Stimulated activated CD4-positive, alpha-beta T cell treated with anti-CD3 and anti-CD28 coated beads, Interleukin-15, amount 100 ng/mL, for 24 hours (primary cell): ENCODE results near the gene HAPLN3.
"Not testable (repeated sequence)": the region's sequence is repeated elsewhere in the genome, so short reads cannot be mapped to it uniquely, and the experiment has no call there.

Experiments used
- DNase-seq: peaks from one replicate; pipeline ENCODE4 v3.0.0-alpha.2; 2020

The HAPLN3 gene, protein sequence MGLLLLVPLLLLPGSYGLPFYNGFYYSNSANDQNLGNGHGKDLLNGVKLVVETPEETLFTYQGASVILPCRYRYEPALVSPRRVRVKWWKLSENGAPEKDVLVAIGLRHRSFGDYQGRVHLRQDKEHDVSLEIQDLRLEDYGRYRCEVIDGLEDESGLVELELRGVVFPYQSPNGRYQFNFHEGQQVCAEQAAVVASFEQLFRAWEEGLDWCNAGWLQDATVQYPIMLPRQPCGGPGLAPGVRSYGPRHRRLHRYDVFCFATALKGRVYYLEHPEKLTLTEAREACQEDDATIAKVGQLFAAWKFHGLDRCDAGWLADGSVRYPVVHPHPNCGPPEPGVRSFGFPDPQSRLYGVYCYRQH

DNA sequence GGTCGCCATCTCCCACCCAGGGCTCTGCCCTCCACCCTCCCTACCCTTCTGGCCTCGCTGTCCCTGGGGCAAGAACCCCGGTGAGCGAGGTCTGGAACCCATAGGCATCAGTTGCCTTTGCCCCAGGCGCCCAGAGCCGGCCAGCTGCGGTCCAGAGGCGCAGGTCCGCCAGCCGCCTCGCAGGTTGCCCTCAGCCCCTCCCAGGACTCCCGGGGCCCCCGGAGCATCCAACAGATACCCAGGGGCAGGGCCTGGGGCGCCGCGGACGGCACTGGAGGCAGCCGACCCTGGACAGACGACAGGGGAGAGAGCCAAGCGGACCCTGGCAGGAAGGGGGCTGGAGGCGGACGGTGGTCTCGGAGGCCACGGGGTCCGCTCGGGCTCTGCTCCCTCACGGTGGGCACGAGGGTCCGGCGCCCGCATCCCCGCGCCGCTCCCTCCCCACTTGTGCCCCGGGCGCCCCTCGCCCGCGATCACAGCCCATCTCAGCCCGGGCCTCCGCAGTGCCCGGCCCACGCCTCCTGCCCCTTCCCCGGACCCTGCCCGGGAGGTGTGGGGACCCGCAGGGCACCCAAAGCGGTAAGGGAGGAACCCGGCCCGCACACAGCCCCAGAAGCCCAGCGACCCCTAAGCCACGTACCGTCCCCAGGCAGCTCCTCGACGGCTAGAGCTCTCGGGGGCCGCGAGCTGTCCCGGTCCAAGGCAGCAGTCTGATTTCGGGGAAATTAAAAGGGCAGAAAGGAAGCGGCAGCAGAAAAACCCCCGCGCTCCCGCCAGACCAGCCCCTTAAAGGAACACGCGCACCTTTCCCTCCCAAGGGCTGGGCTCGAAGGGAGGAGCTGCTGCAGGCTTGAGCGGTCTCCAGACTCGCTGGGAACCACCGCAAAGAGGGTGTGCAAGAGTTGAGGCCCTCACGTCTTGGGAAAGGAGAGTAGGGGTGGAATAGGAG is at the start of gene HAPLN3:
Gene HAPLN3, minus strand, starts transcription at position 726 of the 949 bp plus-strand sequence. CDS start 8,246 bp downstream, outside the sequence.
- peak; percentile 84 for DNase-seq

DNA sequence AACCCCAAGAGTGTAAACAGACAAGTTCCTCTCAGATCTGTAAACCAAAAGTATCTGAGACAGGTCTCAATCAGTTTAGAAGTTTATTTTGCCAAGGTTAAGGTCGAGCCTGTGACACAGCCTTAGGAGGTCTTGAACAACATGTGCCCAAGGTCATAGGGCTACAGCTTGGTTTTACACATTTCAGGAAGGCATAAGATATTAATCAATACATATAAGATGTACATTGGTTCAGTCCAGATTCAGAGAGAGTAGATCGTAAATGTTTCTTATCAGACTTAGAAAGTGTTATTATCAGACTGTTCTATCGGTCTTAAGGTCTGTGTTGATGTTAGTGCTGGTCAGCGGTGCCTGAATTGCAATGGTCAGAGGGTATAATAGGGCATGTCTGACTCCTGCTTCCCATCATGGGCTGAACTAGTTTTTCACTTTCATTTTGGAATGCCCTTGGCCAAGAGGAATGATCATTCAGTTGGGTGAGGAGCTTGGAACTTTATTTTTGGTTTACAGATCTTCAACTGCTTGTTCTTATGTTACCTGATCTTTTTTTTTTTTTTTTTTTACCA is 44.8 kb upstream of the HAPLN3 start:
- DNase-seq, result no peak

DNA sequence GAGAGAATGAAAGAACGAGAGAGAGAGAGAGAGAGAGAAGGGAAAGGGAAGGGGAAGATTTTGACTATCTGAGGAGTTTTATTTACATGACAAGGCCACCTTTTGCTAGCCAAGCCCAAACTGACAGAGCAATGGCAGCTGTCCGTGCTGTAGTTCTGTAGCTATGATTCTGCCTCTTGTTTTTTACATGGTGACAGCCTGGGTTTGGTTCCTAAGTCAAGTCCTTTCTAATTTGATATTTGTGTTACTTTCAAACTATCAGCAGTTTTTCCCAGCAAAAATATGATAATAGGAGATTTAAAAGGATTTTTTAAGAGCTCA is 44.1 kb upstream of the HAPLN3 start:
- DNase-seq, result no peak

DNA sequence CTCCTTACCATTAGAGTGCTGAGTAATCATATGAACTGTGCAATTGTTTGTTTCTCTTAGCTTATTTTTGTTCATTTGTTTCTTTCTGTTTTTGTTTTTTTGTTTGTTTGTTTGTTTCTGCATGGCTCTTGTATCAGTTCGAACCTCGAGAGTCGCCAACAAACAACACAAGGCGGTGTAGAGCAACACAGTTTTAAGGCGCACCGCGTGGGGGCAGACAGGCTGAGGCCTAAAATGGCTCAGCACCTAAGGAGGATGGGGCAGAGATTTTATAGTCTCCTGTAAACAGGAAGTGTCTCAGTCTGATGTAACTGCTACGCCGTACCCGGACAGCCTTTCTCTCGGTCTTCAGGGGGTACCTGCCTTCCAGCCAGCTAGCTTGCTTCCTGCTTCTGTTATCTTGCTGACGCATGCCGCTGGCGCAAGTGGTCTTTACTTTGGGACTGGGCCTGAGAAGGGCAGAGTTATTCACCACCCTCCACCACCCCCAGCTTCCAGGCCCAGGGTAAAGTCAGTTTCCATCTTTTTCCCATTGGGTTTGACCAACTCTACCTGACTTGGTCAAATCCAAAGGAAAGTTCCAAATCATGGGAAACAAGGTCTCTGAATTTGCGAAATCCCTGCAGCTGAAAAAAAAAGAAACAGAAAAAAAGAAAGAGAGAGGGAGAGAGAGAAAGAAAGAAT is 43.6 kb upstream of the HAPLN3 start:
- DNase-seq, result no peak

DNA sequence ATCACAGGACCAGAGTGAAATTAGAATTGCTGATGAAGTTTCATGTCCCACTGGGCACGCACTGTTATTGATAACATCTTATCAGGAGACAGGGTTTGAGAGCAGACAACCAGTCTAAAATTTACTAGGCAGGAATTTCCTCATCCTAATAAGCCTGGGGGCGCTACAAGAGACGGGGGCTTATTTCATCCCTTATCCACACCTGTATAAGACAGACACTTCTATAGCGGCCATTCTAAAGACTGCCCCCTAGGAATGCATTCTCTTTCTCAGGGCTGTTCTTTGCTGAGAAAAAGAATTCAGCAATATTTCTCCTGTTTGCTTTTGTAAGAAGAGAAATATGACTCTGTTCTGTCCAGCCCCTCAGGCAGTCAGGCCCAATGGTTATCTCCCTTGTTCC is 39.1 kb upstream of the HAPLN3 start:
- DNase-seq, result not testable (repeated sequence)

DNA sequence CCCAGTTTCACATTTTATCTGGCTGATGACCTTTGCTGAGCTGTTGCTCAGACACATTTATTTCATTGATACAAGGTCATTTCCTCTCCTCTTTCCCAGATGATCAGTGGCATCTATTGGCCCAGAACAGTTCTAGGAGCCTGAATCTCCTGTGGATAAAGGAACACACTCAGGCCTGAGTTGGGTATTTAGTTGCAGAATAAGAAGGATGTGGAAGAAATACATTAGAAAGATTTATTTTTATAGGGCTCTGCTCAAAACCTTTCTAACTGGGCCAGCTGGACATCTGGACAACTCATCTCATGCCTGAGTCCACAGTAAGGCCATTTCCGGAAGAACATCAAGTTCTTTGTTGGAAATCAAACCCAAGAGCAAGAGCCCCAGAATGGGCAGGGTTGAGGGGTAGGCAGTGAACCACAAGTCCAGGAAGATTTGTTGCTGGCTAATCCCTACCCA is 37.6 kb upstream of the HAPLN3 start:
- no peak for DNase-seq

DNA sequence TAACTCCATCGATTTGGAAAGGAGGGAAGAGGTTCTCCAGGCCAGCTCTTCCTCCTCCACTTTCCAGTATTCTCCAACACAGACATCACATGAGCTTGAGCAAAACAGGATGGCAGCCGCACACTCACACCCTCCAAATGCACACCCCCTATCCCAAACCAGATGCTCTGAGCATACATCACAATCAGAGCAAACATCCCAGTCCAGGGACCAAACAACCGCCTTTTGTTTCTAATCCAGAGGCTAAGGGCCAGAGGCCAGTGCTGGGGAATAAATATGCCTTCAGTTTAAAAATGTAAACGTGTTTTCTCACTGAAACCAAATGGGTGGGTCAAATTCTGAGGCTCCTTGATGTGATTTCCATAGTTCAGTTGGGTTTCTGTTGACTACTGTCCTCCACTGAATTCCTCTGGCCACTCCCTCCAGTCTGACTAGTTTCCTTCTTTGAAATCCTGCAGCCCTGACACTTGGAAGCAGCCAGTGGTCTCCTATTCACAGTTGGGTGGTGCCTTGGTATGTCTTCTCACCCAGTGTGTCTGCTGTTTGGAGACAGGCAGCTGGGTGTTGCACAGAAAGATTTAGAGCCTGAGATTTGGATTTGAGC is 37.0 kb upstream of the HAPLN3 start:
- no peak for DNase-seq

DNA sequence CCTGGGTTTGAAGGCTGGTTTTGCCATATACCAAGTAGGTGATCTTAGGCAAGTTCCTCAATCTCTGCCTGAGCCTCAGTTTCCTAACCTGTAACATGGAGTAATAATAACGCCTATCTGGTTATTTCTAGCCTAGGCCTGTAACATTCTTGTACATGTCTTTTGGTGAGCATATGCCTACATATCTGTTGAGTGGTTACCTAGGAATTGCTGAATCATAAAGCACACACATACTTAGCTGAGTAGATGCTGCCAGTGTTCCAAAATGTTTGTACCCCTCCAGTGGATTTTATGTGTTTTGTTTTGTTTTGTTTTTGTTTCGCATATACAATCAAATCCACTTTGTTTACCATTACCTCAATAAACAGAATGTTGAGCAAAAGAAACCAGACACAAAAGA is 35.2 kb upstream of the HAPLN3 start:
- no peak for DNase-seq

DNA sequence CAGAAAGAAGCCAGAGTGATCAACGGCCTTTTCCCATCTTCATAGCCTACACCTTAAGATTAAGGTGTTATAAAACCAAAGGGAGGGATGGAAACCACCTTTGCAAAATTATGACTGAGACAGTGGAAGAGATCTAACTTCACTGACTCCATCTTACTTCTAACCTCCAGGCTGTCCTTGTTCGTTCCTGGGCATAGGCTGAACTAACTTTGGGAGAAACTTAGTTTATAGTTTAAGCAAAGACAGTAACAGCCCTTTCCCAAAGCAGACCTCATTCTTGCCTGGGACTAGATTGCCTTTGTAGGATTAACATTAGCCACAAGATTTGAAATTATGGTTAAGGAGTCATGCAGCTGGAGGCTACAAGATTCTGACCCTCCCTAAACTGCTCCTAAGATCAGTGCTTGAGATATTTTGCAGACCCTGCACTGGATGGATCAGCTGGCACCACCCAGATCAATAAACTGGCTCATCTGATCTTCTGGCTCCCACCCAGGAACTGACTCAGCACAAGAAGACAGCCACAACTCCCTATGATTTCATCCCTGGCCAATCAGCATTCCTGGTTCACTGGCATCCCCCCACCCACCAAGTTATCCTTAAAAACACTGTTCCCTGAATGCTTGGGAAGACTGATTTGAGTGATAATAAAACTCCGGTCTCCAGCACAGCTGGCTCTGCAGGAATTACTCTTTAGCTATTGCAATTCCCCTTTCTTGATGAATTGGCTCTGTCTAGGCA is 34.2 kb upstream of the HAPLN3 start:
- not testable (repeated sequence) for DNase-seq

DNA sequence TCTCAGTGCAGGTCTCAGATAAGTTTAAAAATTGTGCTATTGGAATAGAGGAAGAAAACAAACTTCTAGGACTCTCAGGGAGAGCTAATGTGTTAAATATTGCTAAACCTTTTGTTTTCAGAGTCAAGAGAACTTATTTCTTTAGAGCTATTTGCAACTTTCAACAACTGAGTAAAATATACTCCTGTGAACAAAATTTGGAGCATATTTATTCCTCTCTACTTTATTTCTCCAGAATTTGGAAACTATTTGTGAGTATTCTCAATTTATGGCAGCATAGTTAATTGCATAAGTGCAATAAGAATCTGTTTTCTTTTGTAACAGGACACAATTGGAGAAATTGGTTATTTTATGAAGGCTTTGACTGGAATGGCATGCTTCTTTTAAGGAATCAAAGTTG is 32.8 kb upstream of the HAPLN3 start:
- not testable (repeated sequence) for DNase-seq

DNA sequence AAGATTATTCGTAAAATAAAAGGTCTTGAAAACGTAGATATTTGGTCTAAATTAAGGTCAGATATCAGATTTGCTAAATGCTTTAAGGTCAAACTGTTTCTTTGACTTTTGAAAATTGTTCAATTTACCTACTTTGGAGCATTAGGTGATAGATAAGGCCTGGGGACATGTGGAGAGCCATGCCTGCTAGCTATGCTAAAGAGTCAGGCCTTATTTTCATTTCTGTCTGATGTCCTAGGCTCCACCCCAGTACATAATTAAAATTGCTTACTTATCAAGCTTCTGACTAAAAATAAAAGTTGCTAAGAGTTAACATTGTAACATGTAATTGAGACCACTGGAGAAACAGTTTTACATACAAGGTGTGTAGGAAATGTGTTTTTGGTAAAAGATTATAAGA is 30.3 kb upstream of the HAPLN3 start:
- not testable (repeated sequence) for DNase-seq

DNA sequence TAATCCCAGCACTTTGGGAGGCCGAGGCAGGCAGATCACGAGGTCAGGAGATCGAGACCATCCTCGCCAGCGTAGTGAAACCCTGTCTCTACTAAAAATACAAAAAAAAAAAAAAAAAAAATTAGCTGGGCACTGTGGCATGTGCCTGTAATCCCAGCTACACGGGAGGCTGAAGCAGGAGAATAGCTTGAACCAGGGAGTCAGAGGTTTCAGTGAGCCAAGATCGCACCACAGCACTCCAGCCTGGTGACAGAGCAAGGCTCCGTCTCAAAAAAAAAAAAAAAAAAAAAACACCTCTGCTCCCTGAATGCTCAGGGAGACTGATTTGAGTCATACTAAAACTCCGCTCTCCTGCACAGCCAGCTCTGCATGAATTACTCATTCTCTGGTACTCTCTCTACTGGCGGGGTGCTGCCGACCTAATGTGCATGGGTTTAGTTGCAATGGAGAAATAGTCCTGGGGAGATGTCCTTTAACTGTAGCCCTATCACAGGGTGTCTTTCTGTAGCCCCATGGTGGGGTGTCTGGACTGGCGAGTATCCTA is 25.6 kb upstream of the HAPLN3 start:
- peak; percentile 65 for DNase-seq

DNA sequence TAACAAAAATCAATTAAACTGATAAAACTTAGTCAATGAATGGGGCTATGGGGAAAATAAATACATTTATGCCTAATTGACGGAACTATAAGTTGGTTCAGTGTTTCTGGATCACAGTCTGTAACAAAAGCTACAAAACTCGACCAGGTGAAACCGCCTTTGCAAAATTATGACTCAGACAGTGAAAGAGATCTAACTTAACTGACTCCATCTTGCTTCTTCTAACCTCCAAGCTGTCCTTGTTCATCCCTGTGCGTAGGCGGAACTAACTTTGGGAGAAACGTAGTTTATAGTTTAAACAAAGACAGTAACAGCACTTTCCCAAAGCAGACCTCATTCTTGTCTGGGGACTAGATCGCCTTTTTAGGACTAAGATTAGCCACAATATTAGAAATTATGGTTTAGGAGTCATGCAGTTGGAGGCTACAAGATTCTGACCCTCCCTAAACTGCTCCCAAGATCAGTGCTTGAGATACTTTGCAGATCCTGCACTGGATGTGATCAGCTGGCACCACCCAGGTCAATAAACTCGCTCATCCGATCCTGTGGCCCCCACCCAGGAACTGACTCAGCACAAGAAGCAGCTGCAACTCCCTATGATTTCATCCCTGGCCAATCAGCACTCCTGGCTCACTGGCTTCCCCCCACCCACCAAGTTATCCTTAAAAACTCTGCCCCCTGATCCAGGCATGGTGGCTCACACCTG is 25.0 kb upstream of the HAPLN3 start:
- DNase-seq, result no peak

DNA sequence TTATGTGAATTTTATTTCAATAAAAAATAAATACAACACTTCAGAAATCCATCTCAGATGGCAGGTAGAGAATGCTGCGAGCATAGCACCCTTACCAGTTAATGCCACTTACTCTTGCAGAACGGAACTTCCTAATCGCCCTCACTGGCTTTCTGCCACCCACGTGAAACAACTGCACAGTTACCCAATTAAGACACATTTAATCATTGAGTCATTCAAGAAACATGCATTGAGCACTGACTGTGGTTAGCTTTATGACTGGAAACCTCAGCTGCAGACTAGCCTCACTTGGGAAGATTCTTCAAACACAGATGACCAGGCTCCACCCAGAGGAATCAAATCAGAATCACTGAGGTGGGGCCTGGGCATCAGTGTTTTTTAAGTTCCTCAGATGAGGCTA is 23.4 kb upstream of the HAPLN3 start:
- peak; percentile 67 for DNase-seq

DNA sequence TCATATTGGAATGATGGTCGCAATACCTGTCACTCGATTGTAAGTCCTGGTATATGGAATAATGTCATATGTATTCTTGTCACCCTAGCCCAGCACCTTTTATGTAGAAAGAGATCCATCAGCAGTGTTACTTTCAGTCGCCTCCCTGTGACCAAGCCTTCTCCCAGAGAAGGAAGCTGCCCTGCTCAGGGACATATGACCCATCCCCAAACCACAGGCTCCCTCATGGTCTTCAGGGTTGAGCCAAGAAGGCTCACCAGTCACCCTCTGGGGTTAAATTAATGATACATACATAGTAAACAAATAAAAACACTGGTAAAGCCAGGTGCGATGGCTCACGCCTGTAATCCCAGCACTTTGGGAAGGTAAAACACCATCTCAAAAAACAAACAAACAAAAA is 22.4 kb upstream of the HAPLN3 start:
- no peak for DNase-seq

DNA sequence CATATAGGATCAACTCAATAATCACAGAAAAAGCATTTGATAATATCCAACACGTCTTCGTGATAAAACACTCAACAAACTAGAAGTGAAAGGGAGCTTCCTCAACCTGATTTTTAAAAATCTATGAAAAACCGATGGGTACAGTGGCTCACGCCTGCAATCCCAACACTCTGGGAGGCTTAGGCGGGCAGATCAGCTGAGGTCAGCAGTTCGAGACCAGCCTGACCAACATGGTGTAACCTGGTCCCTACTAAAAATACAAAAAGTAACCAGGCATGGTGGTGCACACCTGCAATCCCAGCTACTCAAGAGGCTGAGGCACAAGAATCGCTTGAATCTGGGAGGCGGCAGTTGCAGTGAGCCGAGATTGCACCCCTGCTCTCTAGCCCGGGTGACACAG is 20.0 kb upstream of the HAPLN3 start:
- no peak for DNase-seq

DNA sequence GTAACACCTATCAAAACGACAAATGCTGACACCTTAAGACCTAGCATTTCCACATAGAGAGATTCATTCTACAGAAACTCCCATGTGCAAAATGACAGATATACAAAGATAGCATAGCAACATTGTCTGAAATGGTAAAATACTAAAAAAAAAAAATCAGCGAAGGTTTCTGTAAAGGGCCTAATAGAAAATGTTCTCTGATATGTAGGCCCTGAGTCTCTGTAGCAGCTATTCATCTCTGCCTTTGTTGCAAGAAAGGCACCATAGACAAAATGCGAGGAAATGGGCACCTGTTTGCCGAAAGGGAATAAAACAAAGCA is 18.5 kb upstream of the HAPLN3 start:
- no peak for DNase-seq

DNA sequence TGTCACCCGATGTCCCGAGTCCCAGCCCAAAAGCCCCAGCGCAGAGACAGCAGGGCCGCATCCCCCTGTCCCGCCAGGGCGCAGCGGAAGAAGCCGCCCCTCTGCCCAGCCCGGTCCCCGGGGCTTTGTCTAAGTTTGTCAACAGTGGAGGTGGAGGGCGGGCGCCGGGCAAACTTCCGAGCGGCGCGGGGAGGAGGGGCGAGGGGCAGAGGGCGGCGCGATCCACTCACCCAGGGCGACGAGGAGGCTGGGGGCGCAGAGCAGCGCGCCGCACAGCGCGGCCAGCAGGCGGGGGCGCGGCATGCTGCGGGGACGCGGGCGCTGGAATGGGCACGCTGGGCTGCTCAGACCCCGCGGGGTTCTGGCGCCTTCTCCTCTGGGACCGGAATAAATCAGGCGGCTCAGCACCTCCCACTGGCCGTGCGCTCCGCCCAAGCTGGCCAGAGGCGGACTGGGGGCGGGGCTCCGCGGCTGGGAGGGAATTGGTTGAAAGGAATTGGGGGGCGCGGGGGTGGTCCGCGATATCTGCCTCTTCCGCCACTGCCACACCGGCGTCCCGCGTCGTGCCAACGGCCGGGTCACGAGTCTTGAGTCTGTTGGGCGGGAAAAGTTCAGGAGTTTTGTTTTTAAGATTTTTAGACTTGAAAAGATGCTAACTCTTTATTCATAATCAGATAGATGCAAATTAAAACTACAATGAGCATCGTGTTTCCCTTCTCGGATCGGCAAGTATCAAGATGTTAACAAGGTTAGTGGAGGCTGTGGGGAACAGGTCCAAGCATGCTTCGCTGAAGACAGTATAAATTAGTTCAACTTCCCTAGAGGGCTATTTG is 17.9 kb upstream of the HAPLN3 start, which contains the start of gene MFGE8:
Gene MFGE8, minus strand, starts transcription at position 363 of the 833 bp plus-strand sequence. Its CDS starts 60 bp downstream, at position 303.
- DNase-seq, result peak; percentile 80

DNA sequence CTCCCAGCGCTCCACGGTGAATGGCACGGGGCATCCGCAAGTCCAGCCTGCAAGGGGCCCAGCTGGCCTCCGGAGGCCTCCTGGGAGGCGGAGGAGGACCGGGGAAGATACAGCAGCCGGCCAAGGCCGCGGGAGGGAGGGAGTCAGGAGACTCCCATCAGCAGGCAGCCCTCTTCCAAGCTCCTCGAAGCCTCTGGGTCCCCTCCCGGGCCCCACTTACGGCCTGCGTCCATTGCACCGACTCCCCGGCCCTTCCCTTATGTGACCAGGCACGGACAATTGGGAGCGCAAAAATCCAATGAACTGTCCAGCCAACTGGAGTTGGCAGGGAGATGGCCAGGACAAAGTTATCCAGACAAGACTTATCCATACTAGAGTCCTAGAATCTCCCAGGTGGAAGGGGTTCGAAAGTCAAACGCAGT is 17.2 kb upstream of the HAPLN3 start:
- DNase-seq, result no peak

DNA sequence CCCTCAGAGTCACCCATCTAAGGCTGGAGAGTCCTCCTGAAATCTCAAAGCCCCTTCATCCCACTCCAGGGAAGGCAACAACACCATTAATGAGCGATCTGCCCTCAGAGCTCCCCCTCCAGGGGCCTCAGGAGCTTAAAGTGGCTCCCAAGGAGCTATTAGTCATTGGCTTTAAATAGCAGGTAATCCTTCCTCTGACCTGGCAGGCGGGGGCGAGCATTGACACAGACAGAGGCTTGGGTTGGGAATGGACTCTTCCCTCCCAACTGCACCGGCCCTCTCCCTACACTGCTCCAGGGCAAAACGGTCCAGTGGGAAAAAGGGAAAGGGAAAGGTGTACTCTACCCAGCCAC is 16.4 kb upstream of the HAPLN3 start:
- DNase-seq, result no peak
